Calu3 (cell line): ENCODE results near the gene TTC28. TPM values are rescaled to one million over a fixed set of nuclear protein-coding genes. Genes with fewer than 3 reads are reported as not detected.
"Not testable (repeated sequence)": the region's sequence is repeated elsewhere in the genome, so short reads cannot be mapped to it uniquely, and the experiment has no call there.

ENCODE experiments used
- BruUV-seq: library from RNA; stranded (reverse); fragments of 400-500 nt; replicated peaks from 2 replicates; lab custom pipeline; 2021; lab: Mats Ljungman, UMichigan
- CTCF ChIA-PET: fragments of 300-600 bp; sonication (Branson Sonifier 250); formaldehyde crosslinking; loops from one replicate; lab custom pipeline; 2022; ENCODE audit warnings: antibody characterized with exemption; lab: Charles Lee
- DNase-seq: peaks from one replicate; pipeline ENCODE4 v3.0.0; 2022
- H3K27ac Mint-ChIP-seq: one replicate; pipeline ENCODE4 v1.8.0; 2022; ENCODE audit warnings: mixed read lengths; ENCODE audit not compliant: unreplicated experiment
- H3K27me3 Mint-ChIP-seq: one replicate; pipeline ENCODE4 v1.8.0; 2022; ENCODE audit warnings: mixed read lengths; ENCODE audit not compliant: unreplicated experiment
- H3K36me3 Mint-ChIP-seq: one replicate; pipeline ENCODE4 v1.8.0; 2022; ENCODE audit warnings: mild to moderate bottlenecking, moderate library complexity, mixed read lengths; ENCODE audit not compliant: insufficient read depth, unreplicated experiment
- H3K4me1 Mint-ChIP-seq: one replicate; pipeline ENCODE4 v1.8.0; 2022; ENCODE audit warnings: mild to moderate bottlenecking, low read depth, mixed read lengths; ENCODE audit not compliant: unreplicated experiment
- H3K4me3 Mint-ChIP-seq: one replicate; pipeline ENCODE4 v1.8.0; 2022; ENCODE audit warnings: mild to moderate bottlenecking, low read depth, moderate library complexity, mixed read lengths; ENCODE audit not compliant: unreplicated experiment
- H3K9me3 Mint-ChIP-seq: one replicate; pipeline ENCODE4 v1.8.0; 2022; ENCODE audit warnings: low read depth, mixed read lengths; ENCODE audit not compliant: unreplicated experiment
- CTCF ChIP-seq: fragments of 200-600 bp; IDR thresholded peaks from one replicate; pipeline ENCODE4 v1.8.0; 2022; ENCODE audit warnings: antibody characterized with exemption; ENCODE audit not compliant: unreplicated experiment
- intact Hi-C: fragments of 100-400 bp; cut with micrococcal nuclease; formaldehyde crosslinking; loops from one replicate; pipeline ENCODE4 v1.10.0; 2022; ENCODE audit not compliant: unreplicated experiment
- total RNA-seq: library from RNA; stranded (reverse); gene quantifications from 2 replicates; pipeline ENCODE4 v1.2.3, GENCODE V29; 2022

Gene TTC28
- total RNA-seq, 1 experiment from 2014 or later = 5.2 TPM

- H3K27me3 Mint-ChIP-seq = no peaks in the 10 kb centered on the region
- no peaks in the 10 kb centered on the region for H3K9me3 Mint-ChIP-seq
- H3K4me3 Mint-ChIP-seq = no peak overlapping the region
- peaks cover 10% of the 10 kb centered on the region for H3K4me1 Mint-ChIP-seq
- H3K27ac Mint-ChIP-seq = no peak overlapping the region
- CTCF ChIA-PET = no interaction called here
- DNase-seq = no peak
- TF ChIP-seq CTCF = no peak
- intact Hi-C loops = no loop called here
- H3K36me3 Mint-ChIP-seq = no peaks in the 10 kb centered on the region
- BruUV-seq = no TSS peak
These were observed 213.2 kb downstream of the TTC28 start for GRCh38 chr22:28466399-28466798.

DNA sequence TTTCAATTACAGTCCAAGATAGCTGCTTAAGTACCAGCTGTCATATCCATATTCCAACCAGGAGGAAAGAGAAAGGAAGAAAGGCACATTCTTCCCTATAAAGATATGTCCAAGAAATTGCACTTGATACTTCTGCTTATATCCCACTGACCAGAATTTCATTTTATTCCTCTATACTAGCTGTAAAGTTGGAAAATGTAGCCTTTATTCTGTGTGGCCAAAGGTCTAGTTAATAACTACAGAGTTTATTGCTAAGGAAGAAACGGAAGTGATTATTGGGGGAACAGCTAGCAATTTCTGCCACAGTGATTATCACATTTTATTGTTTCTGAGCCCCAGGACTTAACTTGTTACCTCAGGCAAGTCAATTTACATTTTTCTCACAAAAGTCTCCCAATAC, 213.8 kb downstream of the TTC28 start:
- Mint-ChIP-seq H3K4me3 (no peak overlapping the region), H3K9me3 (no peaks in the 10 kb centered on the region), H3K36me3 (no peaks in the 10 kb centered on the region), H3K27me3 (no peaks in the 10 kb centered on the region), H3K4me1 (peaks cover 10% of the 10 kb centered on the region), H3K27ac (no peak overlapping the region)
- intact Hi-C loops = no loop called here
- BruUV-seq = no TSS peak
- no peak for DNase-seq
- CTCF ChIA-PET = no interaction called here
- TF ChIP-seq CTCF = no peak

DNA sequence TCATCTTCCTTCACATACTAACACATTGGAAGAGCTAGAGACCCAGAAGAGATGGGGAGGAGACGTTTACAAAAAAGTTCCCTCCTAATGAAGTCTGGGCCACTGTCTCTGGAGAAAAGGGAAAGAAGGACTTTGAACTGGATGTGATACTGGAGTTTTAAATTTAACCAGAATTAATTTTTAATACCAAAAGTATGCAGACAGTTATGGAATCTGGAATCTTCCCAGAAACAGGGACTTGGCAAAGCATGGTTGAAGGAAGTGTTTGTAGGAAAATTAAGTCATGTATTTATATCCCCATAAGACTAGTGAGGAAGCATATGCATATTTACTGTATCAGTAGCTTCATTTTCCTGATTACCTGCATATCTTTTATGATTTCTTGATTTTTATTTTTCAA, 215.5 kb downstream of the TTC28 start:
- H3K27ac Mint-ChIP-seq = no peak overlapping the region
- CTCF ChIA-PET = no interaction called here
- DNase-seq = no peak
- no peak overlapping the region for H3K4me3 Mint-ChIP-seq
- BruUV-seq = no TSS peak
- H3K36me3 Mint-ChIP-seq = no peaks in the 10 kb centered on the region
- peaks cover 10% of the 10 kb centered on the region for H3K4me1 Mint-ChIP-seq
- intact Hi-C loops = no loop called here
- no peaks in the 10 kb centered on the region for H3K27me3 Mint-ChIP-seq
- H3K9me3 Mint-ChIP-seq = no peaks in the 10 kb centered on the region
- no peak for TF ChIP-seq CTCF

- DNase-seq, H3K9me3 Mint-ChIP-seq, BruUV-seq, H3K27ac Mint-ChIP-seq, intact Hi-C loops, H3K27me3 Mint-ChIP-seq, H3K4me3 Mint-ChIP-seq, H3K36me3 Mint-ChIP-seq, CTCF ChIA-PET: not testable (repeated sequence)
- peaks cover 10% of the 10 kb centered on the region for H3K4me1 Mint-ChIP-seq
These were observed 216.2 kb downstream of the TTC28 start for GRCh38 chr22:28463408-28463807.

DNA sequence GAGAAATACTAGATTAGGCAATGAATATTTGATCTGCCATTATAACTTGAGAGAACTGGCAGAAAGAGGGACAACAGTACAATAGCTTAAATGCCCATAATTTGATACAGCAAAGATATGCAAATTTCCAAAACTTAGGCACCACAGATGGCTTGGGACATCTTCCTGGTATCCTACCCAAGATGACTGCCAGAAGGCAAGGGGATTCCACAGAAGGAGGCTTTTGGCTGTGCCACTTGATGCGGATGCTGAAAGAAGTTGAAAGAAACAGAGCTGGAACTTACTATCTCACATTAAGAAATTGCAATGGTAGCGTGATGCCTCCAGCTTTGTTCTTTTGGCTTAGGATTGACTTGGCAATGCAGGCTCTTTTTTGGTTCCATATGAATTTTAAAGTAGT, 216.7 kb downstream of the TTC28 start:
- Mint-ChIP-seq H3K27ac (no peak overlapping the region), H3K36me3 (no peaks in the 10 kb centered on the region), H3K4me3 (no peak overlapping the region), H3K27me3 (no peaks in the 10 kb centered on the region), H3K4me1 (peaks cover 10% of the 10 kb centered on the region), H3K9me3 (no peaks in the 10 kb centered on the region)
- CTCF ChIA-PET = interaction anchor here (1.4 kb wide), 1 partner anchor 21 kb away, joined by 3 read pairs; no protein-coding TSS in a partner anchor
- BruUV-seq = no TSS peak
- intact Hi-C loops = no loop called here
- DNase-seq = no peak
- TF ChIP-seq CTCF = no peak
